GM20431 (cell line): Measurements from ENCODE around the gene MAT2A.
"Not testable (repeated sequence)": the region's sequence is repeated elsewhere in the genome, so short reads cannot be mapped to it uniquely, and the experiment has no call there.

ENCODE experiments used
- in situ Hi-C: fragments of 300-500 bp; cut with MseI, MboI; formaldehyde crosslinking; loops from one replicate; pipeline ENCODE4 v1.15.0; 2020; ENCODE audit warnings: low sequenced_read_pairs; ENCODE audit not compliant: unreplicated experiment

MAT2A gene

GRCh38 chr2:85577063-85577385 lies 38.1 kb downstream of the MAT2A start:
- in situ Hi-C loops, result no loop called here

DNA sequence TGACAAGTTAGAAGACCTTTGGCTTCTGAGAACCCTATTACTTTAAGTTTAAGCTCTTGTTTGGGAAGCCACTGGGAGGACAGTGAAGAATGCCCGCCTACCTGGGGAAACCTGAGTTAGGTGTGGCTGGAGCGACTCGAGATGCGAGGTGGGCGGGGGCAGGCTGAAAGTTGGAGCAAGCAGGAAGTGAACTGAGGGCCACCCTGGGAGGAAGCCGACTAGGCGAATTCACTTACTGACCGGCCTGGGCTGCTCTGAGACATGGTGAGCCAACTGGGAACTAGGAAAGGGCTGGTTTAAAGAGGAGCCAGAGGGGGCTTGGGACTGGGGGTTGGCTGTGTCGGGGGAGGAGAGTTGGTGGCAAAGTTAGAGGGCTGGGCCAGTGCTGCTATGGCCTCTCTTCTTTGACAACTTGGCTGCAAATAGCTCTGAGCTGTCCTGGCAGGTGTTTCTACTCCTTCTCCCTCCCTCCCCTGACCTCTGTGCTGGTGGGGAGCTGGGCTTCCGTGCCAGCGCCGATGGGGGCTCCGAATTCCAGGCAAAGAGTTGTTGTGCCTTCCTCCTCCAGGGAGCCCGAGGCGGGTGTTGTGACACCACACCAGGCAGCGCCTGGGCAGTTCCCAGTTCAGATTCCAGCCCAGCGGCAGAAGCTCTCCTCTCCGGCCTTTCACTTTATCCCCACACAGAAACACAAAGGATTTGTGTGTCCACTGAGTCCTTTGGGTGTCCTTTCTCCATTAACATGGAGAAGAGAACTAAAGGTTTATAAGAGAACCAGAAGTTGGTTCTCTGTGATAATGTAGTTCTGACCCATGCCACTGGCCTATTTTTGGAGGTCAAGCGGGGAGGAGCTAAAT lies 38.6 kb downstream of the MAT2A start, which contains the start of gene VAMP8:
Gene VAMP8, plus strand, starts transcription at position 201 of the 857 bp plus-strand sequence. Its CDS starts 61 bp downstream, at position 262.
- in situ Hi-C loops, result no loop called here

DNA sequence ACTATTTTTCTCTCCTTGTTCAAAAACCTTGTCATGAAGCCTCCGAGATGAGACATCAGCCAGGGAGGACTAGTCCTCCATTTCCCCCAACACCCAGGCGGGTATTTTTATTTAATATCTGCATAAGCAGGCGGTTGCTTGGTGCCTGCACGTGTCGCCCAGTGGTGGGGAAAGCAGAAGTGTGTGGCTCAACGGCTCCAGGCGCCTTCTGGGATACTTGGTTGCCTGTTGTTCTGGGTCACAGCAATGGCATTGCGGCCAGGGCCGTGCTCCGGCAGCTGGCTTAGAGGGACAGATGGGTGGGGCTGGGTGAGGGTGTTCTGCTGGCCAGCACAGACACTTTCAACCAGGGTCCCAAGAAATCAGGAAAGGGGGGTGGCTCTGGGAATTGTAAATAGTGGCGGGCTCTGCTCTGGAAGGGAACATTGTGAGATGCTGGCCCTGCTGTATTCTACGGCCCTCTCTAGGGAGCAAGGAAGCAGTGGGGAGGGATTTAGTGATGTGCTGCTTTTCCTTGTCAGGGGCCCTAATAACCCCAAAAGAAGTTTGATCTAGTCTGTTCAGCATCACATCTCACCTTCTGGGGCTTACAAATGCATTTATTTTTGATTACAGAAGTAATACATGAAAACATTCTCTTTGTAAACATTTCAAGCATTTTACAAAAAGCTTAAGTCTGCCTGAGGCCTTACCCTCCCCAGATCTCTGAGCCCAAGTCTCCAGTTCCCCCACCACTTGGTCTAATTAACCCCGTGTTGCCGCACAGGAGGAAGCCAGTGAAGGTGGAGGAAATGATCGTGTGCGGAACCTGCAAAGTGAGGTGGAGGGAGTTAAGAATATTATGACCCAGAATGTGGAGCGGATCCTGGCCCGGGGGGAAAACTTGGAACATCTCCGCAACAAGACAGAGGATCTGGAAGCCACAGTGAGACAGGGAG lies 39.5 kb downstream of the MAT2A start:
- in situ Hi-C loops, result no loop called here

GRCh38 chr2:85579266-85579935 lies 40.4 kb downstream of the MAT2A start:
- in situ Hi-C loops, result no loop called here

- in situ Hi-C loops, result no loop called here
These were observed 41.2 kb downstream of the MAT2A start for GRCh38 chr2:85580206-85580605.

DNA sequence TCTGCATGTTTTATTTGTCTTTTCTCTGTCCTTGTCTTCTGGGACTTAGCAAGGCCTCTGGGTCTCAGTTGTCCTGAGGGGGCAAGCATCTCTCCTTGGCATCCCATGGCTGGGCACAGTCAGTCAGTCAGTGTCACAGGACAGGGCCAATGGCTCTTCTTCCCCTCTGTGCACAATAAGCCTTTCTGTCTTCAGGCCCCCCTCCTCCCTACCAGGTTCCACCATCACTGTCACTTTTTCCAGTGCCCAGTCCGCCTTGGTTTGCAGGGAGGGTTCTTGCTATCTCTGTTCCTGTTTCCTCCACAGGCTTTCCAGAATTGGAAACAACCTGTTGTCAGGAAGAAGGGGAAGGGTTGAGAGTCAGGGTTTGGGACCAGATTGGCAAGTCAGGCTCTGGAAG lies 43.5 kb downstream of the MAT2A start:
- in situ Hi-C loops, result no loop called here

DNA sequence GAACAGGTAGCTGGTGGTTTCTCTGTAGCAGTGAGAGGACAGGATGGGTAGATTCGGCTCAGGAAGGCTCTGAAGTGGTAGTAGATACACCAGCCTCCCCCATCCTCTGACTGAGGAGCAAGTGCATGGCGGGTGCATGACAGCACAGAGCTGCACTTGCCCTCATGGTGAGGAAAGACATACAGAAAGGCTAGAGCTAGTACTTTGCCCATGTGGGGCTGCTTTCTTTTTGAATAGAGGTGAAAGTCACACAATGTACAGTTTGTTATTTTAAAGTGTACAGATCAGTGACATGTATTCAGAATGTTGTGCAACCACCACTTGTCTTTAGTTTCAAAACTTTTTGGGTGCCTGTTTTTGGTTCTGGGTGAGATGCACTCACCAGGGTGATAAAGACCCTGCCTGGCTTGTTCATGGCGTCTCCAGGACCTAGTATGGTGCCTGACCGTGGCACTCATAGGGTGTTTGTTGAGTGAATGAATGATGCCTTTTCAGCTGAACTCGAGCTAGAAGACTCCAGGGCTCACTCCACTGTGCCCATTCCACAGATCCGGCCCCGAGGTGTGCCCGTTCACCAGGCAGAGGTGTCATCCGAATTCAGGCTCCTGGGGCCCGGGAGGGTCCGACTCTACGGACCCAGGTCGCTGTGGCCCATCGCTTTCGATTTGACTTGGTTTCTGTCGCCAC lies 44.8 kb downstream of the MAT2A start:
- in situ Hi-C loops, result no loop called here

GRCh38 chr2:85584354-85584856 lies 45.4 kb downstream of the MAT2A start, which contains the start of gene VAMP5:
Gene VAMP5 (plus strand): TSS chr2:85584431. CDS start chr2:85584491, 60 bp downstream.
- in situ Hi-C loops, result no loop called here

DNA sequence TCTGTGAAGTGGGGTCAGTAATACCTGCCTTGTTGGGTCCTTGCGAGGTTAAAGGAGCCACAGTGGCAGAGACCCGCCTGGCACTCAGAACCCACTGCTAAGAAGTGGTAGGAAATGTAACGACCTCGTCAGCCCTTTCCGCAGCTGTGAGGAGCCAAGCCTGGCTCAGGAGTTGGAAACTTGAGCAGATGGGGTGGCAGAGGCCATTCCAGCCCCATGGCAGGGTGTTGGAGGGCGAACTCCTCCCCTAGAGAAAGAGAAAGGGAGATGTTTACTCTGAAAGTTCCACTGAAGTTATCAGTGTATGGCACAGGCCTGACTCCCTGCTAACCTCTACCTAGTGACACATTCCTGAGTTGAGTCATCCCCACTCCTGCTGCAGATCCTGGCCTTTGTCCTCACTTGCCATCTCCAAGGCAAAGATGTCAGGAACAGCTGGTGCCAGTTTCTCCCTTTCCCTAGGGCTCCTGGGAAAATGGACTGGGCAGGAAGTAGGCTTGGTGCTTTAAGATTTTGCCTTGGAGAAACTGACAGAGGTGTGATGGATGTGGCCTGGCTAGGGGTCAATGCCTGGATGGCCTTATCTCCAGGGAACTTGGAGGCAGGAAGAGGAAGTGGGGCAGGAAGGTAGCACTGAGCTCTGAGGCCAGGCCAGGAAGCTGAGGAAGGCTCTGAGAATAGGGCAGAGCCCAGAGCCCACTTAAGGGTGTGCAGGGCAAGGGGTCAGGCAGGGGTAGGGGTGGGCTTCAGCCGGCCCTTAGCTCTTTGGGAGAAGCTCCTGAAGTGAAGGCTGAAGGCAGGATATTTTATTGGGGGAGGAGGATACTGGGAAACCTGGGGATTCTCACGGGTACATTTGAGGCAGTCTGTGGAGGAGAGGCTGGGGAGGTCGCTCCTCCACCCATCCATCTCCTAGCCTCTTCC lies 46.2 kb downstream of the MAT2A start:
- in situ Hi-C loops, result no loop called here

GRCh38 chr2:85585781-85586105 lies 46.8 kb downstream of the MAT2A start:
- in situ Hi-C loops, result no loop called here

GRCh38 chr2:85588236-85588635 lies 49.3 kb downstream of the MAT2A start:
- in situ Hi-C loops, result no loop called here

DNA sequence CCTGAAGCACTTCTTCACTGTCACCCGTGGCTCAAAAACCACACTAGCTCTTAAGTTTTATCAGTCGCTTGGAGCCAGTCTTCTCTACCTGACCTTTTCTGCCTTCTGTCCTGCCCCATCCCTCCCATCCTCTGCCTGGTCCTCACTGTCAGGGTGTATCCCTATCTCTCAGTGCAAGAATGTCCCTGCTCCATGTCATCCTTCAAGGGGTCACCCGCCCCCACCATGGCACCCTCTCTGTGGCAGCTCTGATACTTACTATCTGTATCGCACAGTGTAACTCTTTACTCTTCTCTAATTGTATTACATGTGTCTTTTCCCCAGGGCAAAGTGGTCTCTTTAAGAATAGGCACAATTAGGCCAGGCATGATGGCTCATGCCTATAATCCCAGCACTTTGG lies 49.7 kb downstream of the MAT2A start:
- in situ Hi-C loops, result no loop called here

GRCh38 chr2:85589181-85589580 lies 50.2 kb downstream of the MAT2A start:
- in situ Hi-C loops, result no loop called here

DNA sequence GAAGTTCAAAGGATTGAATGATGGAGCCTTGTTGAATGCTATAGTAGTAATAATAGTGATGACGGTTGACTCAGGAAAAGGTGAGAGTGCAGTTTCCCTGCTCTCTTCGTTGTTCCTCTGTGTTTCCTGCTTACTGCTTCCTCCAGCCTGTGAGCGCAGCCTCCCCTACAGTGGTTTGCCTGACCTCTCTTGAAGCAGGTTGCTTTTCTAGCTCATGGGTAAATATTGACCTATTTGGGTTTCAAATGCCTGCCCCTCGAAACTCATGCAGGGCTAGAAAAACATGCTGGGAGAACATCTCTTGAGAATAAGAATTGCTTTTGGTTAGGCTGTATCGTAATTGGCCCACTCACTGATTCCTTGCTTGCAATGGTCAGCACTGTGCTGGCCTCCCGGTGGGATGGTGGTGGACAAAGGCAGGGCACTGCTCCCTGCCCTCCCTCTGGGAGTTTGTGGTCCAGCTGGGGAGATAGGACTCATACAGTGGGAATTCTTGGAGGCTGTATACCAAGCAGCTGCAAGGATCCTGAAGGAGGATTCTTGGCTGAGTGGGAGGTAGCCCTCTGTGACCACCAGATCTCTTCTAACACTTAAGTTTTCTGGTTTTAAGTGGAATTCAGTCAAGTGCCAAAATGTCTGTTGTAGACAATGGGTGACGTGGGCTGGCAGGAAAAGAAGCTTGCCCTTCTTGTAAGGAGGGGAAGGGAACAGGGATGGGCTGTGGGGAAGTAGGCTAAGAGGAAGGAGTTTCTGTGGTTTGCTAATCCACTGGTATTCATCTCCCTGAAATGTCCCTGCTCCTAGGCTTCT lies 51.2 kb downstream of the MAT2A start:
- in situ Hi-C loops, result no loop called here

- in situ Hi-C loops, result no loop called here
These were observed 52.0 kb downstream of the MAT2A start for GRCh38 chr2:85590950-85591349.

- in situ Hi-C loops, result no loop called here
These were observed 52.6 kb downstream of the MAT2A start for GRCh38 chr2:85591563-85591962.

- in situ Hi-C loops, result not testable (repeated sequence)
These were observed 53.3 kb downstream of the MAT2A start for GRCh38 chr2:85592299-85592698.

DNA sequence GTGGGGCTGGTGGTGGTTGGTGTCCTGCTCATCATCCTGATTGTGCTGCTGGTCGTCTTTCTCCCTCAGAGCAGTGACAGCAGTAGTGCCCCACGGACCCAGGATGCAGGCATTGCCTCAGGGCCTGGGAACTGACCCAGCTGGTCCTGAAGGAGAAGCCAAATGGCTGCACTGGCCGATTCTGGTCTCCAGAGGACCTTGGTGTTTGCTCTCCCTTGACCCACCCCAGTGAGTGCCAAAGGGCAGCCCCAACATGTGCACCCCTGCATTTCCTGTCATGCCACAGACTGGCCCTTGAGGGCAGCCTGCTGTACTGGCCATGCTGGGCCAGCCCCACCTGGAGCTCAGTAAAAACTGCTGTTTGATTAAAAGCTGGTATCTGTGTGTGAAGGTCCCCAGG lies 54.1 kb downstream of the MAT2A start:
- in situ Hi-C loops, result no loop called here
